Measurements from ENCODE around the gene LRRC31.

The LRRC31 gene

GRCh38 chr3:169841171-169841570 is 28.6 kb downstream of the LRRC31 start:
- POLR2A ChIA-PET = no interaction called here
- DNase-seq (ENCODE audit: extremely low spot score) = no peak
- TF ChIP-seq, protein P1, sequence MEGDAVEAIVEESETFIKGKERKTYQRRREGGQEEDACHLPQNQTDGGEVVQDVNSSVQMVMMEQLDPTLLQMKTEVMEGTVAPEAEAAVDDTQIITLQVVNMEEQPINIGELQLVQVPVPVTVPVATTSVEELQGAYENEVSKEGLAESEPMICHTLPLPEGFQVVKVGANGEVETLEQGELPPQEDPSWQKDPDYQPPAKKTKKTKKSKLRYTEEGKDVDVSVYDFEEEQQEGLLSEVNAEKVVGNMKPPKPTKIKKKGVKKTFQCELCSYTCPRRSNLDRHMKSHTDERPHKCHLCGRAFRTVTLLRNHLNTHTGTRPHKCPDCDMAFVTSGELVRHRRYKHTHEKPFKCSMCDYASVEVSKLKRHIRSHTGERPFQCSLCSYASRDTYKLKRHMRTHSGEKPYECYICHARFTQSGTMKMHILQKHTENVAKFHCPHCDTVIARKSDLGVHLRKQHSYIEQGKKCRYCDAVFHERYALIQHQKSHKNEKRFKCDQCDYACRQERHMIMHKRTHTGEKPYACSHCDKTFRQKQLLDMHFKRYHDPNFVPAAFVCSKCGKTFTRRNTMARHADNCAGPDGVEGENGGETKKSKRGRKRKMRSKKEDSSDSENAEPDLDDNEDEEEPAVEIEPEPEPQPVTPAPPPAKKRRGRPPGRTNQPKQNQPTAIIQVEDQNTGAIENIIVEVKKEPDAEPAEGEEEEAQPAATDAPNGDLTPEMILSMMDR (IDR thresholded peaks at IDR 0.05; ENCODE audit: control extremely low read depth, extremely low read depth, low read depth, missing control alignments) = no peak
- CTCF ChIA-PET = interaction anchor here (0.8 to 2.7 kb wide), 8 partner anchors 9 to 113 kb away, joined by 3 to 13 read pairs (median 3); partner anchors contain the start of genes LRRC34 and LRRIQ4

GRCh38 chr3:169838511-169839030 is 31.2 kb downstream of the LRRC31 start:
- ChIA-PET POLR2A (no interaction called here), CTCF (interaction anchor here (2.7 kb wide), 1 partner anchor 25 kb away, joined by 13 read pairs; no protein-coding TSS in a partner anchor)

GRCh38 chr3:169836942-169837275 is 32.8 kb downstream of the LRRC31 start:
- TF ChIP-seq, protein P1 (IDR thresholded peaks at IDR 0.05; ENCODE audit: control extremely low read depth, extremely low read depth, low read depth, missing control alignments) = no peak
- POLR2A ChIA-PET = no interaction called here
- DNase-seq (ENCODE audit: extremely low spot score) = no peak
- CTCF ChIA-PET = no interaction called here

More at GRCh38 chr3:169838511-169839030, 31.2 kb downstream of the LRRC31 start:
- DNase-seq (ENCODE audit: extremely low spot score) = no peak
- TF ChIP-seq, protein P1 (IDR thresholded peaks at IDR 0.05; ENCODE audit: control extremely low read depth, extremely low read depth, low read depth, missing control alignments) = no peak

- CTCF ChIA-PET = interaction anchor here (0.9 to 1.4 kb wide), 3 partner anchors 9 to 27 kb away, joined by 3 to 4 read pairs (median 3); no protein-coding TSS in a partner anchor
- peak; percentile 66 for DNase-seq (ENCODE audit: extremely low spot score)
- TF ChIP-seq, protein P1 (IDR thresholded peaks at IDR 0.05; ENCODE audit: control extremely low read depth, extremely low read depth, low read depth, missing control alignments) = no peak
- POLR2A ChIA-PET = no interaction called here
Measured at GRCh38 chr3:169836078-169836941, 33.4 kb downstream of the LRRC31 start.

- DNase-seq (ENCODE audit: extremely low spot score) = no peak
- CTCF ChIA-PET = interaction anchor here (0.7 to 1.5 kb wide), 7 partner anchors 8 to 38 kb away, joined by 3 to 5 read pairs (median 3); no protein-coding TSS in a partner anchor
- POLR2A ChIA-PET = no interaction called here
- TF ChIP-seq, protein P1 (IDR thresholded peaks at IDR 0.05; ENCODE audit: control extremely low read depth, extremely low read depth, low read depth, missing control alignments) = no peak
Measured at GRCh38 chr3:169835533-169835932, 34.2 kb downstream of the LRRC31 start.

DNA sequence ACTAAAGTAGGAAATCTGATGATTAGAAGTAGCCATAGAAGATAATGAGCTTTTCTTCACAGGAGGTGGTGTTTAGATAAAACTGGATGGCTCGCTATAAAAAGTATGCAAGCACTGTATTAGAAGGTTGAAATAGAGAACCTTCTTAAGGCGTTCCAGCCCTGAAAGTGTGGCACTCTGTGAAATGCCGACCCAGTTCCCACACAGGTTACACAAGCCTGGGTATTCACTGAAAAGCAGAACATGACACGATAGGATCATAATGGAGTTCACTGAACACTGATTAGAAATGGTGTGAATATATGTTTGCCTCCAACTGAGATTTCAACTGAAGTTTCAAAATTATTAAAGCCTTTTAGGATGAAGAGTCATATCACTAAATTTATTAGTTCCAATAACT is 42.0 kb downstream of the LRRC31 start:
- ChIA-PET CTCF (interaction anchor here (0.7 to 1.3 kb wide), 2 partner anchors 8 to 9 kb away, joined by 3 to 4 read pairs; no protein-coding TSS in a partner anchor), POLR2A (interaction anchor here (0.5 kb wide), 1 partner anchor 120 kb away, joined by 5 read pairs; no protein-coding TSS in a partner anchor)
- TF ChIP-seq, protein P1 (IDR thresholded peaks at IDR 0.05; ENCODE audit: control extremely low read depth, extremely low read depth, low read depth, missing control alignments) = no peak
- no peak for DNase-seq (ENCODE audit: extremely low spot score)
